BE2C (cell line): ENCODE measurements around the gene GSTA1.
"Not testable (repeated sequence)": the region's sequence is repeated elsewhere in the genome, so short reads cannot be mapped to it uniquely, and the experiment has no call there.

Experiments used
- DNase-seq: peaks from one replicate; pipeline ENCODE4 v3.0.0-alpha.2; 2020
- H3K27me3 ChIP-seq: fragments of 250-450 bp; sonication (Bioruptor Pico); 2 replicates; pipeline ENCODE4 v1.5.1; 2020; ENCODE audit warnings: mild to moderate bottlenecking
- H3K36me3 ChIP-seq: fragments of 250-450 bp; sonication (Bioruptor Pico); 2 replicates; pipeline ENCODE4 v1.5.1; 2020; ENCODE audit warnings: mild to moderate bottlenecking
- H3K4me1 ChIP-seq: fragments of 250-450 bp; sonication (Bioruptor Pico); 2 replicates; pipeline ENCODE4 v1.5.1; 2020
- H3K4me3 ChIP-seq: 2 replicates; pipeline ENCODE4 v1.5.1; 2011; ENCODE audit warnings: low read depth, low read length
- H3K9me3 ChIP-seq: fragments of 250-450 bp; sonication (Bioruptor Pico); 2 replicates; pipeline ENCODE4 v1.5.1; 2020
- TF ChIP-seq, protein P1 (sequence below): IDR thresholded peaks from 2 replicates; pipeline ENCODE4 v1.5.1; 2012; ENCODE audit warnings: mild to moderate bottlenecking, low read depth, low read length

The GSTA1 gene

GRCh38 chr6:52786249-52786956 lies 17.2 kb downstream of the GSTA1 start:
- DNase-seq, result no peak
- Histone ChIP-seq H3K4me3 (no peak overlapping the region), H3K9me3 (no peaks in the 10 kb centered on the region; the same call in 1 of the 2 replicates), H3K4me1 (no peaks in the 10 kb centered on the region), H3K36me3 (no peaks in the 10 kb centered on the region), H3K27me3 (no peaks in the 10 kb centered on the region)
- TF ChIP-seq, protein P1, sequence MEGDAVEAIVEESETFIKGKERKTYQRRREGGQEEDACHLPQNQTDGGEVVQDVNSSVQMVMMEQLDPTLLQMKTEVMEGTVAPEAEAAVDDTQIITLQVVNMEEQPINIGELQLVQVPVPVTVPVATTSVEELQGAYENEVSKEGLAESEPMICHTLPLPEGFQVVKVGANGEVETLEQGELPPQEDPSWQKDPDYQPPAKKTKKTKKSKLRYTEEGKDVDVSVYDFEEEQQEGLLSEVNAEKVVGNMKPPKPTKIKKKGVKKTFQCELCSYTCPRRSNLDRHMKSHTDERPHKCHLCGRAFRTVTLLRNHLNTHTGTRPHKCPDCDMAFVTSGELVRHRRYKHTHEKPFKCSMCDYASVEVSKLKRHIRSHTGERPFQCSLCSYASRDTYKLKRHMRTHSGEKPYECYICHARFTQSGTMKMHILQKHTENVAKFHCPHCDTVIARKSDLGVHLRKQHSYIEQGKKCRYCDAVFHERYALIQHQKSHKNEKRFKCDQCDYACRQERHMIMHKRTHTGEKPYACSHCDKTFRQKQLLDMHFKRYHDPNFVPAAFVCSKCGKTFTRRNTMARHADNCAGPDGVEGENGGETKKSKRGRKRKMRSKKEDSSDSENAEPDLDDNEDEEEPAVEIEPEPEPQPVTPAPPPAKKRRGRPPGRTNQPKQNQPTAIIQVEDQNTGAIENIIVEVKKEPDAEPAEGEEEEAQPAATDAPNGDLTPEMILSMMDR, result no peak

DNA sequence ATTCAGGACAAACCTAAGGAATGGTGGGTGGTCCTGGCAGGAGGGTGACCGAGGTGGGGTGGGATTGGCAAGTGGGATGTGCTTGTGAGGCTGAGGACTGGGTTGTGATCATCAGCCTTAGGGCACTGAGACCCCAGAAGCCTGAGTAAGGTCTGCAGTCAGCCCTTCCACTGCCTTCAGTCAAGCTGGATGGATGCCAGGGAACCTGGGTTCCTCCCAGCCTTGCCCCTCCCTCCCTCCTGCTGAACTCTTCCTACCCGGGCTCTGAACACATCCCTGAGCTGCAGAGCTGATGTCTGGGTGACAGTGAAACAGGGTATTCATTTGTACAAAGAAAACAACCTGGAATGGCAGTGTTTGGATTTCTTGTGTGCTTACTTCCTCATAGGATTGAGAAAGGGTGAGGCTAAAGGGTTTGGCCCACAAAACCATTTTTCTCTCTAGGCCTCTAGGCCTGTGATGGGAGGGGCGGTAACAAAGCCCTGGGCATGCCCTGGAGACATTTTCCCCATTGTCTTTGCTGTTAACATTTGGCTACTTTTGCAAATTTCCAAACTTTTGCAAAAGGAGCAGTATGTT lies 20.8 kb downstream of the GSTA1 start:
- not testable (repeated sequence) for H3K27me3 ChIP-seq, H3K4me1 ChIP-seq, H3K9me3 ChIP-seq, DNase-seq, H3K36me3 ChIP-seq, H3K4me3 ChIP-seq

GRCh38 chr6:52782209-52782608 lies 21.4 kb downstream of the GSTA1 start:
- not testable (repeated sequence) for DNase-seq, H3K27me3 ChIP-seq, H3K4me3 ChIP-seq, H3K4me1 ChIP-seq, H3K9me3 ChIP-seq, H3K36me3 ChIP-seq

GRCh38 chr6:52779237-52779636 lies 24.4 kb downstream of the GSTA1 start:
- no peaks in the 10 kb centered on the region for H3K36me3 ChIP-seq
- no peak for DNase-seq
- H3K4me3 ChIP-seq, result no peak overlapping the region
- H3K4me1 ChIP-seq, result no peaks in the 10 kb centered on the region
- no peaks in the 10 kb centered on the region for H3K9me3 ChIP-seq
- no peaks in the 10 kb centered on the region for H3K27me3 ChIP-seq
- TF ChIP-seq, protein P1, result no peak

- not testable (repeated sequence) for H3K36me3 ChIP-seq, H3K9me3 ChIP-seq, H3K27me3 ChIP-seq, H3K4me3 ChIP-seq, H3K4me1 ChIP-seq, DNase-seq
These were observed 26.8 kb downstream of the GSTA1 start for GRCh38 chr6:52776711-52777351.

DNA sequence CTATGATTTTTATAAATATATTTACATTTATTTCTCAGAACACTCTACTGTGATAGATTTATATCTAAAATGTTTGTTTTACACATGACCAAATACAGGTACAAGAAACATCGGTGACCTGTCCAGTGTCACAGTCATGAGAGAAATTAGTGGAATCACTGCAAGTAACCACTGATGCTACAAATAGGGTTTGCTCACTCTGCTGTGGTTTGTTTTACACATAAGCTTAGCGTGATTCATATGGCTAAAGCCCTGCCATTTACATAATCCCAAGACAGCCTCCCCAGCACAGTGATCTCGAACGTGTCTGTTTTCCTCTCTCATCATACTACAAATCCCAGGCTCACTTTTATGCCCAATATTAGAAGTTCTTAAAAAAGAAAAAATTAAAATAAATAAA lies 34.2 kb downstream of the GSTA1 start:
- H3K4me1 ChIP-seq, H3K36me3 ChIP-seq, H3K4me3 ChIP-seq, H3K9me3 ChIP-seq, H3K27me3 ChIP-seq, DNase-seq: not testable (repeated sequence)

GRCh38 chr6:52767658-52768057 lies 36.0 kb downstream of the GSTA1 start:
- not testable (repeated sequence) for H3K4me1 ChIP-seq, H3K36me3 ChIP-seq, H3K27me3 ChIP-seq, DNase-seq, H3K4me3 ChIP-seq, H3K9me3 ChIP-seq

GRCh38 chr6:52763322-52763916 lies 40.2 kb downstream of the GSTA1 start, which contains the start of gene GSTA2:
TSS of gene GSTA2 (minus strand) at chr6:52763475. CDS start at chr6:52757947, 5,528 bp downstream.
- not testable (repeated sequence) for H3K4me3 ChIP-seq, H3K4me1 ChIP-seq, H3K9me3 ChIP-seq, DNase-seq, H3K36me3 ChIP-seq, H3K27me3 ChIP-seq

DNA sequence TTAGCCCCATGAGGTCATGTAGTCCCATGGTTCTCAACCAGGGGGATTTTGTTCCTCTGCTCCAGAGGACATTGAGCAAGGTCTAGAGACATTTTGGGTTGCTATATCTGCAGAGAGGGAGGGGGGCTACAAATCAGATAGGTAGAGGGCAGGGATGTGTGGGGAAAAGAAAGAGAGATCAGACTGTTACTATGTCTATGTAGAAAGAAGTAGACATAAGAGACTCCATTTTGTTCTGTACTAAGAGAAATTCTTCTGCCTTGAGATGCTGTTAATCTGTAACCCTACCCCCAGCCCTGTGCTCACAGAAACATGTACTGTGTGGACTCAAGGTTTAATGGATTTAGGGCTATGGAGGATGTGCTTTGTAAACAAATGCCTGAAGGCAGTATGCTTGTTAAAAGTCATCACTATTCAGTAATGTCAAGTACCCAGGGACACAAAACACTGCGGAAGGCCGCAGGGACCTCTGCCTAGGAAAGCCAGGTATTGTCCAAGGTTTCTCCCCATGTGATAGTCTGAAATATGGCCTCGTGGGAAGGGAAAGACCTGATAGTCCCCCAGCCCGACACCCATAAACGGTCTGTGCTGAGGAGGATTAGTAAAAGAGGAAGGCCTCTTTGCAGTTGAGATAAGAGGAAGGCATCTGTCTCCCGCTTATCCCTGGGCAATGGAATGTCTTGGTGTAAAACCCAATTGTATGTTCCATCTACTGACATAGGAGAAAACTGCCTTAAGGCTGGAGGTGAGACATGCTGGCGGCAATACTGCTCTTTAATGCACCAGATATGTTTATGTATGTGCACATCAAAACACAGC lies 41.7 kb downstream of the GSTA1 start:
- not testable (repeated sequence) for H3K36me3 ChIP-seq, H3K4me1 ChIP-seq, H3K4me3 ChIP-seq, H3K27me3 ChIP-seq, DNase-seq, H3K9me3 ChIP-seq
